SU-DHL-6 (cell line): ENCODE measurements around the gene APOF.

Experiments
- CTCF ChIP-seq: fragments of 200-600 bp; sonication (generic); IDR thresholded peaks from one replicate; pipeline ENCODE4 v1.5.1; 2017; ENCODE audit warnings: antibody characterized with exemption, mild to moderate bottlenecking, low read length, moderate library complexity; ENCODE audit not compliant: insufficient read depth, poor library complexity, severe bottlenecking
- EZH2phosphoT487 ChIP-seq: fragments of 200-600 bp; sonication (generic), shearing (Covaris generic); conservative IDR thresholded peaks from 2 replicates; pipeline ENCODE4 v1.6.1; 2018; ENCODE audit warnings: mild to moderate bottlenecking, antibody characterized with exemption, low read length, moderate library complexity, mixed read lengths

GRCh38 chr12:56391721-56392120 is 29.1 kb upstream of the APOF start:
- TF ChIP-seq CTCF = no peak
- TF ChIP-seq EZH2phosphoT487 = no peak
